ENCODE data around the gene CHORDC1. TPM values are rescaled to one million over a fixed set of nuclear protein-coding genes. Genes with fewer than 3 reads are reported as not detected.
"Not testable (repeated sequence)": the region's sequence is repeated elsewhere in the genome, so short reads cannot be mapped to it uniquely, and the experiment has no call there.

CHORDC1 gene
- total RNA-seq, 1 experiment from 2014 or later: 70.5 TPM

- H3K36me3 ChIP-seq (ENCODE audit: low read depth): peaks cover 47% of the 10 kb centered on the region
- H3K4me3 ChIP-seq: no peak overlapping the region
- H3K9me3 ChIP-seq (ENCODE audit: insufficient read depth, low read depth): no peaks in the 10 kb centered on the region; the same call in 1 of the 2 replicates
- no peak for DNase-seq
- no peak overlapping the region for H3K4me2 ChIP-seq
- no peaks in the 10 kb centered on the region for H3K9me2 ChIP-seq (ENCODE audit: insufficient read depth)
- ChIA-PET POLR2A (ENCODE audit: unreplicated experiment) (no interaction called here), CTCF (no interaction called here)
- no peaks in the 10 kb centered on the region for H3K27me3 ChIP-seq (ENCODE audit: insufficient read depth, low read depth)
- intact Hi-C loops (cut with micrococcal nuclease; ENCODE audit: unreplicated experiment): no loop called here
- TF ChIP-seq CTCF (conservative IDR thresholded peaks at IDR 0.05) (no peak), EZH2 (IDR thresholded peaks at IDR 0.05; ENCODE audit: low read depth) (no peak)
- H3F3A ChIP-seq (ENCODE audit: insufficient read depth, low read depth): peaks cover 12% of the 10 kb centered on the region; the same call in 1 of the 2 replicates
- no peak overlapping the region for H2AFZ ChIP-seq
- H3K4me1 ChIP-seq (replicated peaks; ENCODE audit: insufficient read depth): peaks cover 33% of the 10 kb centered on the region
- peaks cover 90% of the 10 kb centered on the region for H4K20me1 ChIP-seq (ENCODE audit: insufficient read depth)
- no peak overlapping the region for H3K27ac ChIP-seq
- H3K79me2 ChIP-seq (ENCODE audit: low read depth): peaks cover 98% of the 10 kb centered on the region
- no TSS peak for BruUV-seq (replicated peaks)
These were observed 6.2 kb downstream of the CHORDC1 start for GRCh38 chr11:90216611-90217010.

- no peak for DNase-seq
- Histone ChIP-seq H3K9me2 (ENCODE audit: insufficient read depth) (no peaks in the 10 kb centered on the region), H3K79me2 (ENCODE audit: low read depth) (peaks cover 76% of the 10 kb centered on the region), H3K4me2 (no peak overlapping the region), H3K36me3 (ENCODE audit: low read depth) (peaks cover 60% of the 10 kb centered on the region), H3K4me3 (no peak overlapping the region), H3K9me3 (ENCODE audit: insufficient read depth, low read depth) (no peaks in the 10 kb centered on the region), H3K27me3 (ENCODE audit: insufficient read depth, low read depth) (no peaks in the 10 kb centered on the region), H2AFZ (no peak overlapping the region), H3K4me1 (replicated peaks; ENCODE audit: insufficient read depth) (0 out of 2 replicates have a peak, but pooled peaks cover under 1% of the 10 kb centered on the region), H3K27ac (no peak overlapping the region), H4K20me1 (ENCODE audit: insufficient read depth) (peaks cover 66% of the 10 kb centered on the region), H3F3A (ENCODE audit: insufficient read depth, low read depth) (peaks cover 29% of the 10 kb centered on the region; the same call in 1 of the 2 replicates)
- no peak for TF ChIP-seq CTCF (conservative IDR thresholded peaks at IDR 0.05)
- TF ChIP-seq EZH2 (IDR thresholded peaks at IDR 0.05; ENCODE audit: low read depth): no peak
- BruUV-seq (replicated peaks): no TSS peak
- intact Hi-C loops (cut with micrococcal nuclease; ENCODE audit: unreplicated experiment): no loop called here
- ChIA-PET POLR2A (ENCODE audit: unreplicated experiment) (interaction anchor here (0.5 kb wide), 1 partner anchor 605 kb away, joined by 3 read pairs; no protein-coding TSS in a partner anchor), CTCF (no interaction called here)
These were observed 9.5 kb downstream of the CHORDC1 start for GRCh38 chr11:90213322-90213721.

GRCh38 chr11:90208857-90209256 lies 14.0 kb downstream of the CHORDC1 start:
- no peak overlapping the region for H3K4me3 ChIP-seq
- H3F3A ChIP-seq (ENCODE audit: insufficient read depth, low read depth): peaks cover 44% of the 10 kb centered on the region
- H4K20me1 ChIP-seq (ENCODE audit: insufficient read depth): peaks cover 47% of the 10 kb centered on the region
- H3K9me3 ChIP-seq (ENCODE audit: insufficient read depth, low read depth): no peaks in the 10 kb centered on the region
- ChIA-PET CTCF (no interaction called here), POLR2A (ENCODE audit: unreplicated experiment) (no interaction called here)
- no peak overlapping the region for H2AFZ ChIP-seq
- no peaks in the 10 kb centered on the region for H3K9me2 ChIP-seq (ENCODE audit: insufficient read depth)
- BruUV-seq (replicated peaks): no TSS peak
- H3K27me3 ChIP-seq (ENCODE audit: insufficient read depth, low read depth): no peaks in the 10 kb centered on the region
- intact Hi-C loops (cut with micrococcal nuclease; ENCODE audit: unreplicated experiment): no loop called here
- no peak overlapping the region for H3K27ac ChIP-seq
- H3K79me2 ChIP-seq (ENCODE audit: low read depth): peaks cover 32% of the 10 kb centered on the region
- H3K36me3 ChIP-seq (ENCODE audit: low read depth): peaks cover 43% of the 10 kb centered on the region
- DNase-seq: no peak
- H3K4me2 ChIP-seq: no peak overlapping the region
- TF ChIP-seq EZH2 (IDR thresholded peaks at IDR 0.05; ENCODE audit: low read depth) (no peak), CTCF (conservative IDR thresholded peaks at IDR 0.05) (no peak)
- no peaks in the 10 kb centered on the region for H3K4me1 ChIP-seq (replicated peaks; ENCODE audit: insufficient read depth)

GRCh38 chr11:90207992-90208391 lies 14.9 kb downstream of the CHORDC1 start:
- POLR2A ChIA-PET (ENCODE audit: unreplicated experiment); DNase-seq; H3K9me3 ChIP-seq (ENCODE audit: insufficient read depth, low read depth); H3K9me2 ChIP-seq (ENCODE audit: insufficient read depth); H3K4me2 ChIP-seq; H3K4me1 ChIP-seq (replicated peaks; ENCODE audit: insufficient read depth); intact Hi-C loops (cut with micrococcal nuclease; ENCODE audit: unreplicated experiment); H2AFZ ChIP-seq; BruUV-seq (replicated peaks); CTCF ChIA-PET; H3K27ac ChIP-seq; H3K4me3 ChIP-seq; H3K27me3 ChIP-seq (ENCODE audit: insufficient read depth, low read depth): not testable (repeated sequence)
- peaks cover 47% of the 10 kb centered on the region for H3K36me3 ChIP-seq (ENCODE audit: low read depth)
- peaks cover 44% of the 10 kb centered on the region for H4K20me1 ChIP-seq (ENCODE audit: insufficient read depth)
- H3F3A ChIP-seq (ENCODE audit: insufficient read depth, low read depth): peaks cover 41% of the 10 kb centered on the region
- peaks cover 23% of the 10 kb centered on the region for H3K79me2 ChIP-seq (ENCODE audit: low read depth)
